Measurements from ENCODE around the gene TMEM100.

TMEM100 gene

GRCh38 chr17:55743103-55743679 is 20.5 kb upstream of the TMEM100 start:
- ChIA-PET POLR2A (interaction anchor here (1.0 kb wide), 2 partner anchors 8 to 21 kb away, joined by 3 to 5 read pairs; partner anchors contain the start of gene PCTP), CTCF (interaction anchor here (2.2 kb wide), 1 partner anchor 7 kb away, joined by 9 read pairs; the partner anchor contains the start of gene PCTP)
- TF ChIP-seq SUZ12 (IDR thresholded peaks at IDR 0.05) (no peak), FOXM1 (IDR thresholded peaks at IDR 0.05; ENCODE audit: borderline replicate concordance) (no peak), L3MBTL2 (conservative IDR thresholded peaks at IDR 0.05) (no peak), HDGF (IDR thresholded peaks at IDR 0.05; ENCODE audit: borderline replicate concordance) (no peak), TARDBP (IDR thresholded peaks at IDR 0.05) (no peak), SP1 (IDR thresholded peaks at IDR 0.05) (no peak), ARNT (IDR thresholded peaks at IDR 0.05) (no peak)
- DNase-seq (ENCODE audit: extremely low spot score): no peak

GRCh38 chr17:55742272-55743102 is 19.8 kb upstream of the TMEM100 start:
- no peak for DNase-seq (ENCODE audit: extremely low spot score)
- no peak for TF ChIP-seq SUZ12 (IDR thresholded peaks at IDR 0.05)
- TF ChIP-seq CTBP1 (IDR thresholded peaks at IDR 0.05; ENCODE audit: borderline replicate concordance): no peak
- no peak for TF ChIP-seq BHLHE40 (IDR thresholded peaks at IDR 0.05; ENCODE audit: borderline replicate concordance)
- no peak for TF ChIP-seq ZNF384 (IDR thresholded peaks at IDR 0.05)
- no peak for TF ChIP-seq L3MBTL2 (conservative IDR thresholded peaks at IDR 0.05)
- TF ChIP-seq HDGF (IDR thresholded peaks at IDR 0.05; ENCODE audit: borderline replicate concordance): no peak
- TF ChIP-seq TARDBP (IDR thresholded peaks at IDR 0.05): no peak
- no peak for TF ChIP-seq FOXK2 (IDR thresholded peaks at IDR 0.05)
- no peak for TF ChIP-seq PKNOX1 (IDR thresholded peaks at IDR 0.05)
- TF ChIP-seq LEF1 (IDR thresholded peaks at IDR 0.05; ENCODE audit: borderline replicate concordance): no peak
- TF ChIP-seq FOXA1 (IDR thresholded peaks at IDR 0.05): no peak
- CTCF ChIA-PET: interaction anchor here (2.2 kb wide), 1 partner anchor 8 kb away, joined by 9 read pairs; the partner anchor contains the start of gene PCTP
- POLR2A ChIA-PET: interaction anchor here (1.0 to 3.0 kb wide), 3 partner anchors 9 to 20 kb away, joined by 3 to 16 read pairs (median 5); partner anchors contain the start of gene PCTP

GRCh38 chr17:55741356-55741700 is 18.7 kb upstream of the TMEM100 start:
- ChIA-PET POLR2A (interaction anchor here (3.0 kb wide), 1 partner anchor 10 kb away, joined by 16 read pairs; the partner anchor contains the start of gene PCTP), CTCF (interaction anchor here (1.0 to 2.2 kb wide), 2 partner anchors 9 kb away, joined by 3 to 9 read pairs; partner anchors contain the start of gene PCTP)
- TF ChIP-seq ZNF384 (IDR thresholded peaks at IDR 0.05) (no peak), ELF4 (IDR thresholded peaks at IDR 0.05) (no peak)
- no peak for DNase-seq (ENCODE audit: extremely low spot score)

GRCh38 chr17:55740511-55741355 is 18.1 kb upstream of the TMEM100 start:
- POLR2A ChIA-PET: interaction anchor here (3.0 kb wide), 1 partner anchor 10 kb away, joined by 16 read pairs; the partner anchor contains the start of gene PCTP
- CTCF ChIA-PET: interaction anchor here (1.0 to 2.2 kb wide), 2 partner anchors 9 to 10 kb away, joined by 3 to 9 read pairs; partner anchors contain the start of gene PCTP
- TF ChIP-seq HDGF (IDR thresholded peaks at IDR 0.05; ENCODE audit: borderline replicate concordance) (no peak), ELF4 (IDR thresholded peaks at IDR 0.05) (no peak)
- DNase-seq (ENCODE audit: extremely low spot score): no peak

- no peak for DNase-seq (ENCODE audit: extremely low spot score)
- TF ChIP-seq ARNT (IDR thresholded peaks at IDR 0.05): no peak
- no peak for TF ChIP-seq FOXK2 (IDR thresholded peaks at IDR 0.05)
- TF ChIP-seq BHLHE40 (IDR thresholded peaks at IDR 0.05; ENCODE audit: borderline replicate concordance): no peak
- TF ChIP-seq SP1 (IDR thresholded peaks at IDR 0.05): no peak
- no peak for TF ChIP-seq ZNF384 (IDR thresholded peaks at IDR 0.05)
- TF ChIP-seq PKNOX1 (IDR thresholded peaks at IDR 0.05): no peak
- TF ChIP-seq FOXA1 (IDR thresholded peaks at IDR 0.05): no peak
- no peak for TF ChIP-seq NFRKB (IDR thresholded peaks at IDR 0.05)
- TF ChIP-seq ELF4 (IDR thresholded peaks at IDR 0.05): no peak
- no peak for TF ChIP-seq FOXM1 (IDR thresholded peaks at IDR 0.05; ENCODE audit: borderline replicate concordance)
- TF ChIP-seq L3MBTL2 (conservative IDR thresholded peaks at IDR 0.05): no peak
- TF ChIP-seq HDGF (IDR thresholded peaks at IDR 0.05; ENCODE audit: borderline replicate concordance): no peak
- CTCF ChIA-PET: no interaction called here
- POLR2A ChIA-PET: interaction anchor here (0.9 kb wide), 1 partner anchor 13 kb away, joined by 3 read pairs; no protein-coding TSS in a partner anchor
Observed at GRCh38 chr17:55737976-55738501, 15.4 kb upstream of the TMEM100 start.

GRCh38 chr17:55735731-55736405 is 13.2 kb upstream of the TMEM100 start:
- TF ChIP-seq BHLHE40 (IDR thresholded peaks at IDR 0.05; ENCODE audit: borderline replicate concordance) (no peak), FOXM1 (IDR thresholded peaks at IDR 0.05; ENCODE audit: borderline replicate concordance) (no peak), ELF4 (IDR thresholded peaks at IDR 0.05) (no peak), L3MBTL2 (conservative IDR thresholded peaks at IDR 0.05) (no peak), FOXK2 (IDR thresholded peaks at IDR 0.05) (no peak), CTBP1 (IDR thresholded peaks at IDR 0.05; ENCODE audit: borderline replicate concordance) (no peak), PKNOX1 (IDR thresholded peaks at IDR 0.05) (no peak), SUZ12 (IDR thresholded peaks at IDR 0.05) (no peak), FOXA1 (IDR thresholded peaks at IDR 0.05) (no peak), TARDBP (IDR thresholded peaks at IDR 0.05) (no peak), ZNF384 (IDR thresholded peaks at IDR 0.05) (no peak)
- POLR2A ChIA-PET: interaction anchor here (1.0 kb wide), 1 partner anchor 15 kb away, joined by 3 read pairs; the partner anchor contains the start of gene PCTP
- CTCF ChIA-PET: interaction anchor here (0.7 to 1.5 kb wide), 7 partner anchors 11 to 287 kb away, joined by 3 to 7 read pairs (median 3); partner anchors contain the start of gene PCTP
- DNase-seq (ENCODE audit: extremely low spot score): peak; percentile 52

Data from HEK293T (cell line).